ENCODE data around the gene SGSM2.

DNA sequence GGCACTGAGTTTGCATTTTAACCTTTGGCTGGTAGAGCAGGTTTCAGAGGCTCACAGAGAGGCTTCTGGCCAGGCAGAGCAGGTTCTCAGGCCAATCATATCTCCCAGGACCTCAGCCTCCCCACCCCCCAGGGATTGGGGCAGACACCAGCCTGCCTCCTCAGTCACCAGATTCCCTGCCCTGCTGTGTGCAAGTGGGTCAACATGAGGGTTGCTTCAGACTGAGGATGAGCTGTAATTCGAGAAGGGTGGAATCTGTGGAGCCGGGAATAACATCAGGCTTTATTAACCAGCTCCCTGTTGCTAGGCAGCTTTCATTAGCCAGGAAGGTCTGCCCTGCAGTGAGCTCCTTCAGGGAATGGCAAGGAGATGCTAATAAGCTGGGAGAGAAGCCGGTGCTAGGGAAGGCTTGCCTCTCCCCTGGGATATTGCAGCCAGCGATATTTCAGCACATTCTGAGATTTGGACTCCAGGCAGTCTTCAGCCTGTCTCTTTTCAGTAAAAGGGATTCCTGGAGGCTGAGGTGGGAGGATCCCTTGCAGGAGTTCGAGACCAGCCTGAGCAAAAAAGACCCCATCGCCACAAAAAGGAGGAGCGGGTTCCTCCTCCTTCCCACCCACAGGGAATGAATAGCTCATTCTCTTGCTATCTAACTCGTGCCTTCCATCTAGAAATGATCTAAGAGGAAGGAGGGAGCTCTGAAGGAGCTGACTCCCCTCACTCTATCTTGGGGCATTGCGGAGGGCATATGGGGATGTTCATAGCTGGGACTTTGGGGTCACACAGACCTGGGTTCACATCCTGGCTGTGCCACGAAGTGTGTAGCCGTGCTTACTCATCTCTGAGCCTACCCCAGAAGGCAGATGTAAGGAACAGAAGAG lies 10.7 kb downstream of the SGSM2 start:
- TF ChIP-seq, protein P1, sequence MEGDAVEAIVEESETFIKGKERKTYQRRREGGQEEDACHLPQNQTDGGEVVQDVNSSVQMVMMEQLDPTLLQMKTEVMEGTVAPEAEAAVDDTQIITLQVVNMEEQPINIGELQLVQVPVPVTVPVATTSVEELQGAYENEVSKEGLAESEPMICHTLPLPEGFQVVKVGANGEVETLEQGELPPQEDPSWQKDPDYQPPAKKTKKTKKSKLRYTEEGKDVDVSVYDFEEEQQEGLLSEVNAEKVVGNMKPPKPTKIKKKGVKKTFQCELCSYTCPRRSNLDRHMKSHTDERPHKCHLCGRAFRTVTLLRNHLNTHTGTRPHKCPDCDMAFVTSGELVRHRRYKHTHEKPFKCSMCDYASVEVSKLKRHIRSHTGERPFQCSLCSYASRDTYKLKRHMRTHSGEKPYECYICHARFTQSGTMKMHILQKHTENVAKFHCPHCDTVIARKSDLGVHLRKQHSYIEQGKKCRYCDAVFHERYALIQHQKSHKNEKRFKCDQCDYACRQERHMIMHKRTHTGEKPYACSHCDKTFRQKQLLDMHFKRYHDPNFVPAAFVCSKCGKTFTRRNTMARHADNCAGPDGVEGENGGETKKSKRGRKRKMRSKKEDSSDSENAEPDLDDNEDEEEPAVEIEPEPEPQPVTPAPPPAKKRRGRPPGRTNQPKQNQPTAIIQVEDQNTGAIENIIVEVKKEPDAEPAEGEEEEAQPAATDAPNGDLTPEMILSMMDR (IDR thresholded peaks at IDR 0.05) = no peak
- TF ChIP-seq POLR2A (IDR thresholded peaks at IDR 0.05) = no peak
- TF ChIP-seq POLR2AphosphoS5 (IDR thresholded peaks at IDR 0.05; ENCODE audit: insufficient read depth in 1 of 2, low read depth in 1 of 2) = peak; percentile 38 to 44
